GM10847 (cell line): ENCODE measurements around the gene RSAD2.

Source experiments
- POLR2A ChIP-seq: IDR thresholded peaks from 2 replicates; pipeline ENCODE4 v1.6.1; 2011; ENCODE audit not compliant: insufficient read length; ENCODE audit errors: extremely low read depth

The RSAD2 gene, protein sequence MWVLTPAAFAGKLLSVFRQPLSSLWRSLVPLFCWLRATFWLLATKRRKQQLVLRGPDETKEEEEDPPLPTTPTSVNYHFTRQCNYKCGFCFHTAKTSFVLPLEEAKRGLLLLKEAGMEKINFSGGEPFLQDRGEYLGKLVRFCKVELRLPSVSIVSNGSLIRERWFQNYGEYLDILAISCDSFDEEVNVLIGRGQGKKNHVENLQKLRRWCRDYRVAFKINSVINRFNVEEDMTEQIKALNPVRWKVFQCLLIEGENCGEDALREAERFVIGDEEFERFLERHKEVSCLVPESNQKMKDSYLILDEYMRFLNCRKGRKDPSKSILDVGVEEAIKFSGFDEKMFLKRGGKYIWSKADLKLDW

DNA sequence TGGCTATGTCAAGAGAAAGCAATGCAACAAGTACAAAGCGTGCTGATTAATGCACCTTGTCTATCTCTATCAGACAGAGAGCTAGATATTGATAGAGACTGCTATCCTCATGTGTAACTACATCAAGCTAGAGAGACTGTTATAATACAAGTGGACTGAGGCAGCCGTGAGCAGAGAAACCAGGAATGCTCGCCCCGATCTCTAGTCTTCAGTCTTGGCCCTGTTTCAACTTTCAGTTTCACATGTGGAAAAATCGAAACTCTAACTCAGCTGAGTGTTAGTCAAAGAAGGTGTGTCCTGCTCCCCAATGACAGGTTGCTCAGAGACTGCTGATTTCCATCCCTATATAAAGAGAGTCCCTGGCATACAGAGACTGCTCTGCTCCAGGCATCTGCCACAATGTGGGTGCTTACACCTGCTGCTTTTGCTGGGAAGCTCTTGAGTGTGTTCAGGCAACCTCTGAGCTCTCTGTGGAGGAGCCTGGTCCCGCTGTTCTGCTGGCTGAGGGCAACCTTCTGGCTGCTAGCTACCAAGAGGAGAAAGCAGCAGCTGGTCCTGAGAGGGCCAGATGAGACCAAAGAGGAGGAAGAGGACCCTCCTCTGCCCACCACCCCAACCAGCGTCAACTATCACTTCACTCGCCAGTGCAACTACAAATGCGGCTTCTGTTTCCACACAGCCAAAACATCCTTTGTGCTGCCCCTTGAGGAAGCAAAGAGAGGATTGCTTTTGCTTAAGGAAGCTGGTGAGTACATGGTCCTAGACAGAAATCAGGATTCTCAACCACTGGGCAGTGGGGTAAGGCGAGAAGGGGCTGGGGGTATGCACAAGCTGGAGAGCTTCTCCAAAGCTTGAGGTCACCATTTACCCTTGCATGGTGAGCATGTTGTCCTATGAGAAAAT is at the start of gene RSAD2:
RSAD2 (plus strand) TSS at position 376 of the 903 bp plus-strand sequence; CDS start at position 400, 24 bp downstream.
- no peak for TF ChIP-seq POLR2A

DNA sequence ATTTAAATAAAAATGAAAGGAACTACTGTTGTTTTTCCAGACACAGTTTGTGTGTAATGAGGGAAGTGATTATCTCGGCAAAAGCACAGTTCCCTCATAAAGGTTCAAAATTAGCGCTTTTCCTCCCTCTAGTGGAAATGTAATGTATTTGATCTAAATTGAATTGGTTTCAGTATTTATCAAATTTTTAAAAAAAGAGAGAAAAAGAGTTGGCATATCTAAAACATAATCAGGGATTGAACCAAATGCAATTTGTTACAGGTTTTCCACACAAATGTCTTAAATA is 49.3 kb upstream of the RSAD2 start:
- no peak for TF ChIP-seq POLR2A

DNA sequence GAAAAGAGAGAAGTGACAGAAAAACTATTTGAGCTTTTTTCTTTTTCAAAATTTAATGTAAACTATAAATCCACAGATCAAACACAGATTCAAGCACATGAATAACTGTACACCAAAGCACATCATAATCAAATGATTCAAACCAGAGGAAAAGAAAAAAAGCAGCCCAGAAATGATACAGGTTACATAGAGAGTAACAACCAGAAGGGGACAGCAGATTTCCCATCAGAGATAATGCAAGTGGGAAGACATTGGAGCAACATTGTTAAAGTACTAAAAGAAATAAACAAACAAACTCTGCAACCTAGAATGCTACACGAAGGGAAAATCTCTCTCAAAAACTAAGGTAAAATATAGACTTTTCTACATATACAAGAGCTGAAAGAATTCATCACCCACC is 46.3 kb upstream of the RSAD2 start:
- TF ChIP-seq POLR2A = no peak

DNA sequence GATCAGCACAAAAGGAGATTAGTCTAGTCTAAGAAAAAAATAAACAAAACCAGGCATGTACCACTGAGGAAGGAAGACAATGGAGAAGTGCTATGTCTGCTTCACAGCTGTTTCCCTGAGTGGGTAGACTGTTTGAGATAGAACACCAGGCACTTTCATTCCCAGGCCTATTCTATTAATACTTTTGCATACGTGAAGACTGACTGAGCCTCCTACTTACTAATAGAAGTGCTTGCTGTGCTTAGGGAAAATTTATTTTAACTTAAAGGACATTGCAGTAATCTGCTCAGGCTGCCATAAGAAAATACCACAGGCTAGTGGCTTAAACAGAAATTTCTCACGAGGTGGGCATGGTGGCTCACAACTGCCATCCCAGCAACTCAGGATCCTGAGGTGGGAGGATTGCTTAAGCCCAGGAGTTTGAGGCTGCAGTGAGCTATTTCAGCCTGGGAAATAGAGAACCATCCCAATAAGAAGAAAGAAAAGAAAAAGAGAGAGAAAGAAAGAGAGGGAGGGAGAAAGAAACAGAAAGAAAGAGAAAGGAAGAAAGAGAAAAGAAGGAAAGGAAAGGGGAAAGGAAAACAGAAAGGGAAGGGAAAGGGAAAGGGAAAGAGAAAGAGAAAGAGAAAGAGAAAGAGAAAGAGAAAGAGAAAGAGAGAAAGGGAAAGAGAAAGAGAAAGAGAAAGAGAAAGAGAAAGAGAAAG is 44.8 kb upstream of the RSAD2 start:
- TF ChIP-seq POLR2A = no peak

DNA sequence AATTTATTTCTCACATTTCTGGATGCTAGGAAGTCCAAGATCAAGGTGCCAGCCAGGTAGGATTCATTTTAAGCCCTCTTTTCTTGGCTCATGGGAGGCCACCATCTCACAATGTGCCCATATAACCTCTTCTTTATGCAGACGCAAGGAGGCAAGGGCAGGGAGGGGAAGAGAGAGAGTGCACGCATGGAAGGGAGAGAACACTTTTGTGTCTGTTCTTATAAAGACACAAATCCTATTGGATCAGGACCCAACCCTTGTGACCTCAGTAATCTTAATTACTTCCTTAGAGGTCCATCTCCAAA is 44.3 kb upstream of the RSAD2 start:
- TF ChIP-seq POLR2A = no peak

DNA sequence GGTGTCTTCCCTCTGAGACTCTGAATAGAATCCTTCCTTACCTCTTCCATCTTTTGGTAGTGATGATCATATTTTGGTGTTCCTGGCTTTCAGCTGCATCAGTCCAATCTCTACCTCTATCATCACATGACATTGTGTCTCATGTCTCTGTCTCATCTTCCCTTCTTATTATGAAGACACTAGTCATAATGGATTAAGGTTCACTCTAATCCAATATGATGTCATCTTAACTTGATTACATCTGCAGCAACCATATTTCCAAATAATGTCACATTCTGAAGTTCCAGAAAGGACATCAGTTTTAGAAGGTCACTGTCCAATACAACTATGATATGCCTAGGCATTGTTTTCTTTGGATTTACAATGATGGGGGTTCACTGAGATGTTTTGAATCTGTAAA is 43.4 kb upstream of the RSAD2 start:
- no peak for TF ChIP-seq POLR2A

DNA sequence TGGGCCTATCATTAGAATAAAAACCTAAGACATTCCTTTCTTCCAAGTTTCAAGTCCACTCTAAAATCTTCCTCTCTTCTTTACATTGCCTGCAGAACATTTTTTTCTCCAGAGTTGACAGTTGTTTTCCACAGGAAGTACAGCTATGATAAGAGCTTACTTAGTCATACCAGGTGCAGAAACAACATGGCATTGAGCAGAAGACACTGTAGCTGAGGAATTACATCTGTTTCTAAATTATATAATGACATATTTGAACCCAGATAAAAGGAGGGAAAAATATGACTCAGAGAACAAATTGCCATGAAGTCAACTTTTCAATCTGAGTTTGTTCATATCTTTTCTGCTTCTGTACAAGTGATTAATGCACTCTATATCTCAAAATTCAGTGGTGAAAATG is 42.1 kb upstream of the RSAD2 start:
- TF ChIP-seq POLR2A = no peak

DNA sequence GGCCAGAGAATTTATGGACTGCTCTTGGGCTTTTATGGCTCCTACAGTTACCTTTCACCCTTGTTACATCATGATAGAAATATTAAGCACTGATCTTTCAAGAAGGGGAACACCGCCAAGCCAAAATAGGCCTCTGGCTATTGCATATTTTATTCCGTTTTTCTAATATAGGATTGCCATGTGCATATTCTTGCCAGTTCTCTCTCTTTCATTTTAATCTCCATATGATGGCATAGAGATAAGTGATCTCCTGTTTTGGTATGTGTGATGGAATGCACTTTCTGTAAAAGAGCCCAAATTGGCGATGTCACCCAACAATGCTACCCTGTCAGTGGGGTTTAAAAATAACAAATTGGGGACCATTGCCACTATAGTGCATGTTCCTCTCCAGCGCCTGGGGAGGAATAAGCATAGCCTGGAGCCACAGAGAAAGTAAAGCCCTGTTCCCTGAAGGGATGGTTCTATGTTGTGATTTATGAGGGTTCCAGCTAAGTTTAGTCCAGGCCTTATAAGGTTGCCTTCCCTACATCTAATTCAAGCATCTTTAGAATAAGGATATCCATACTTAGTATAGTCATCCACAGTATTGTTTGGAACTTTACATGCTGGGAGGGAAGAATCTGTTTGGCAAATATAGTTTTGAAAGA is 38.8 kb upstream of the RSAD2 start:
- TF ChIP-seq POLR2A = no peak

DNA sequence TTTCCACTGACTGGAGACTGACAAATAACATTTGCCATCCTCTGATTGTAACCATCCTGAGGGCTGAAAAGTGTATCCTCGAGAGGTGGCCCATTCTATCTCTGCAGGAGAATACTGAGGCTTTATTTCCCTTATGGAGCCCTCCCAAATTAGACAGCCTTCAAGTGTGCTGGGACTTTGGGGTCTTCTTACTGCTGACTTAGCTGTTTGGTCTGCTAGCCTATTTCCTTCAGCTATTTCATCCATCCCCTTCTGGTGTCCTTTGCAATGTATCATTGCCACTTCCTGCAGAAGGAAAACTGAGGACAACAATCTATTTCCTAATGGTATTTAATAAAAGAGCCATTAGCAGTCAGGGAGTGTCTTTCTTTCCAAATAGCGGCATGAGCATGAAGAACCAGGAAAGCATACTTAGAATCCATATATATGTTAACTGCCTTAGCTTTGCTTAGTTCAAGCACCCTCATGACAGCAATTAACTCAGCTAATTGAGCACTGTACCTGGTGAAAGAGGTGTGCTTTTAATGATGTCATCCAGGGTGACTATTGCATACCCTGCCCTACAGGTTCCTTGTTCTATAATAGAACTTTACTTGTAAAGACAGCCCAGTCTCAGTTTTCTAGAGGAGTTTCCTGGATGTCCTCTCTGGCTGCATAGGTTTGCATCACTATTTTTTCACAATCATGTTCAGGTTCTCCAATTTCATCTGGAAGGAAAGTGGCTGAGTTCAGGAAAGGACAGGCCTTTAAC is 35.9 kb upstream of the RSAD2 start:
- TF ChIP-seq POLR2A = no peak

DNA sequence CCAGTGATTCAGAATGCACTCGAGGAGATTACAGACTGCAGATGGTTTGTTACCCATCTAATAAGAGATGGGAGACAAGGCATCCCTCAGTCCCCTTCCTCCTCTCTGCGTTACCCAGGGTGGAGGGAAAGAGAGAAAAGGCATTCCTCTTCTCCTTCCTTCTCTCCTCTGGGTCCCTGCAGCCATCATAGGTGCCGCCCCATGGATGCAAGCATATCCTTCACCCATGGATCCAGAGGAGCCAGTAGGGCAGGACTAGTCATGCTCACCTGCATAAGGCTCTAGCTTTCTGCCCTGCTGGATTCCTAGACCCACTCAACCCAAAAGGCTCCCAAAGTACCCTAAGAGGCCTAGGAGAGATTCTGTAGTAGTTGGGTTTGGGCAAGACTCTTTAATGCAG is 32.3 kb upstream of the RSAD2 start:
- no peak for TF ChIP-seq POLR2A

DNA sequence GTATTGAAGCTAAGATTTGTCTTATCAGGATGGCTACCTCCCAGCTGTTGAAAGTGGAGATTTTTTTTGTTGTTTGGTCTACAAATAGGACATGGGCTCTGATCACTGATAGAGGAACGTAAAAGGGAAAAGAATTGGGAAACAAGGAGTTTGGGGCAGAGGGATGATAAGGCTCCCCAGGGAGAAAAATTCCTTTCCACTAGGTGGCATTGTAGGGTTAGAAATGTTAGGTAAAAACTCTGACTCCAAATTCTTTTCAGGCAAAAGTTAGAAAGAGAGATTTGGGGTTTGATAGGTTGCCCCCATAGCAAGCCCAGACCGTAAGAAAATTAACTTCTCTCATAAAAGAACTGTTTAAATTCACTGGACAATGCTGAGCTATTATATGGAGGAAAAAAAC is 31.7 kb upstream of the RSAD2 start:
- TF ChIP-seq POLR2A = no peak

DNA sequence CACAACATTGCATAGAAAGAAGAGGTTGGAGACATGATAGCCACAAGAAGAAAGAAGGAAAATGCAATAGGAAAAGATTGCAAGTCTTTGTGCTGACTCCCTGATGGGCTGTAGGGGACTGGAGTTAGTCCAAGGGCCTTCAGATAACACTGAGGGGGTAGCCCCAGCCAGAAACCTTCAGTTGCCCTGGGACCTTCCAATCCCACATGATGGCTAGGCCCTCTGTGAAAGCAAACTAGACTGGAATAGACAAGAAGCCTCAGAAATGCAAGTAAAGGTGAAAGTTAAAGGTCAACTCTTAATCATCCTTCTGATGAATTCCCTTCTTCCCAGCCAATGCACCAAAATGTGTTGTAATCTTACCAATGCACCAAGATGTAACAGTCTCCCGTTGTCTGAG is 31.0 kb upstream of the RSAD2 start:
- TF ChIP-seq POLR2A = no peak

DNA sequence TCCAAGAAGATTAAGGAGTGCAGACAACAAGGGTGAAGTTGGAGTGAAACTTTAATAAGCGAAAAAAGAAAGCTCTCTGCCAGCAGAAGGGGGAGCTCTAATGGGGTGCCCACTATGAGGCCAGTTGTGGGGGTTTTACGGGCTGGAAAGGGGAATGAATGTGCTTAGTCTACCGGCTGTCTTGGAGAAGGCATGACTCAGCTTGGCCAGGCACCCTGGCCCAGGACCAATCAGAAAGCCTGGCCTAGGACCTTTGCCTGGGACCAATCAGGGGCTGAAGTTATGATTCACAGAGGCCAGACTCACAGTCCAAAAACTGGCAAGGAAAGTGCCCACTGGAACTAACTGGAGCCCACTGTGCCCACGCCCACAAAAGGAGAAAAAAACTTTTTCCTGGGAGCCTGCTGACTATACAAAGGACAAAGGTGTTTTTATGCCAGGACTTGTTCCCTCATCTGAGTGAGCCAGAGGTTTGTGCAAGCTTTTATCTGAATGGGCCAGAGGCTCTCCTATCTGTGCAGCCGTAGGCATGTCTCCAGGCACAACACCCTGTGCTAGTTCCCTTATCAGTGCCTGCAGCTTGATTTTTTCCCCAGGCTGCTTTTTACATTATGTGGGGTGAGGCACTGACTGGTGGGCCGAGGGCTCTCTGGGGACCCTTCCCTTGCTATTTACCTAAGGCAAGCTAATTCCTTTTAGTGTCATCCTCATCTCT is 30.5 kb upstream of the RSAD2 start:
- TF ChIP-seq POLR2A = no peak

DNA sequence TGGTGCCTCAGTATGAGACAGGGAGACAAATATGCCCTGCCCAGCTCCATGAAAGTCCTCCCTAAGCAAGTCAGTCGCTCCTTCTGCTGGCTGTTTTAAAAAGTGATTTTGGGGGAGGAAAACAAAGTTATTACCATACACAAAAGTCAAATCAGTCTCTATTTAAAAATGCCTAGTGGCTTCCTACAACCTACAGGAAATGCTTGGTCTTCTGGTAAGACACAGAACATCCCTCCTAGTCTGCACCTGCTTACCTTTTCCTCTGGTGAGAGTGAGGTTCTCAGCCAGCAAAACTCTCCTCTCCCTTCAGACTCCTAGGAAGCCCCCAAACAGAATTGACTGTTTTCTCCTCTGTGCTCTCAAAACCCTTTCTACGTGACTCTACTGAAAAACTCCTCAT is 25.4 kb upstream of the RSAD2 start:
- no peak for TF ChIP-seq POLR2A

DNA sequence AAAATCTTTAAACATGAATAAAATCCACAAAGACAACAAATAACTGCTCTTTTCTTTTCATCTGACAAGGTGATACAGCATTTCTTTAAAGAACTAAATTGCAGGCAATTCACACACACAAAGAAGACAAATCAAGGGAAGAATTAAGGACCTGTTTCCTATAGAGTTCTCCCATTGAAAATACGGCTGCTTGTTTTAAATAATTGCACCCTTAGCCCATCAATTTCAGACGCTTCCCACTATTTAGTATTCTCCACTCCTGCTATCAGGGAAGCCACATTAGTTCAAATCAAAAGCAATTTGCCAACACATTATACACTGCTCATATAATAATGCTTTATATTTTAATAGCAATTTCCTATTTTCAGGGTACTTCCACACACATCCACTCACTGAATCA is 23.2 kb upstream of the RSAD2 start:
- no peak for TF ChIP-seq POLR2A
